Sigmoid colon (tissue), 7 donors: ENCODE measurements around the gene GLDC. TPM values are rescaled to one million over a fixed set of nuclear protein-coding genes. Genes with fewer than 3 reads are reported as not detected.

Experiments used
- DNase-seq: peaks from one replicate; pipeline ENCODE4 v3.0.0-alpha.2; 2019
- H3K27ac ChIP-seq, 4 donors: fragments of 200-600 bp; sonication (generic); one replicate each; pipeline ENCODE4 v1.5.1; 2016 to 2019; ENCODE audit warnings: mild to moderate bottlenecking in 1 of 4
- H3K27me3 ChIP-seq, 3 donors: fragments of 200-600 bp; sonication (generic); one replicate each; pipeline ENCODE4 v1.5.1; 2019; ENCODE audit warnings: mild to moderate bottlenecking in 1 of 3
- H3K36me3 ChIP-seq, 4 donors: fragments of 200-600 bp; sonication (generic); one replicate each; pipeline ENCODE4 v1.5.1; 2016 to 2019
- H3K4me1 ChIP-seq, 4 donors: fragments of 200-600 bp; sonication (generic); one replicate each; pipeline ENCODE4 v1.5.1; 2017 to 2019
- H3K4me3 ChIP-seq, 4 donors: fragments of 200-600 bp; sonication (generic); one replicate each; pipeline ENCODE4 v1.5.1; 2017 to 2019; ENCODE audit warnings: mild to moderate bottlenecking in 2 of 4, moderate library complexity in 1 of 4
- H3K9me3 ChIP-seq, 4 donors: fragments of 200-600 bp in 3 of 4; sonication (generic) in 3 of 4; one replicate each; pipeline versions ENCODE4 v1.5.1 to v1.6.1; 2013 to 2019
- CTCF ChIP-seq, 4 experiments: fragments of 450-650 bp in 3 of 4; fragments of 200-600 bp in 1 of 4; IDR thresholded peaks; one replicate each; pipeline ENCODE4 v1.5.1; 2016 to 2019; ENCODE audit warnings: antibody characterized with exemption in 4 of 4, mild to moderate bottlenecking in 3 of 4, moderate library complexity in 2 of 4
- EP300 ChIP-seq, 4 donors: sonication (generic); formaldehyde crosslinking; IDR thresholded peaks; one replicate each; pipeline ENCODE4 v1.6.1; 2017; ENCODE audit warnings: antibody characterized with exemption in 4 of 4
- POLR2A ChIP-seq, 2 donors: fragments of 450-650 bp; IDR thresholded peaks; one replicate each; pipeline ENCODE4 v1.6.1; 2016; ENCODE audit warnings: antibody characterized with exemption in 2 of 2, mild to moderate bottlenecking in 2 of 2, moderate library complexity in 2 of 2
- POLR2AphosphoS5 ChIP-seq, 4 donors: sonication (generic); formaldehyde crosslinking; IDR thresholded peaks; one replicate each; pipeline ENCODE4 v1.6.1; 2017; ENCODE audit warnings: antibody characterized with exemption in 4 of 4
- WGBS, 2 donors: extraction: QIAGEN DNeasy Blood & Tissue Kit; methylation state at CpG; one replicate each; pipeline ENCODE4 v1.1.7; 2013; 5-methylcytosine and 5-hydroxymethylcytosine counted together
- intact Hi-C: fragments of 100-400 bp; cut with DNase I; formaldehyde crosslinking; loops from one replicate; pipeline ENCODE4 v1.15.1; 2023
- polyA plus RNA-seq, 3 donors: library from polyadenylated mRNA; stranded (reverse); fragments of 200-250 nt; gene quantifications; one replicate each; pipeline ENCODE4 v1.2.3, GENCODE V29; 2013
- total RNA-seq, 4 donors: library from RNA; depleted of rRNA; stranded (reverse); fragments of >200 nt; gene quantifications; one replicate each; pipeline ENCODE4 v1.1.0, GENCODE V29; 2016
- donor health status: healthy with polysubstance abuse.
- donor health status: Bipolar disorder and iron deficiency.
- donor health status: healthy.

Gene GLDC
- total and polyA plus RNA-seq, 7 donors, result 0.51 to 1.8 (median 1.2) TPM; not detected in 4

GRCh38 chr9:6677803-6678202, 32.3 kb upstream of the GLDC start:
- Histone ChIP-seq H3K36me3 (no peaks in the 10 kb centered on the region), H3K27ac (no peak overlapping the region), H3K4me1 (peaks cover 0 to 7% (median 7%) of the 10 kb centered on the region in 4 donors), H3K4me3 (no peak overlapping the region), H3K27me3 (no peaks in the 10 kb centered on the region), H3K9me3 (no peaks in the 10 kb centered on the region)
- no peak for DNase-seq
- TF ChIP-seq POLR2AphosphoS5 (IDR thresholded peaks at IDR 0.05) (no peak), CTCF (IDR thresholded peaks at IDR 0.05) (no peak), POLR2A (IDR thresholded peaks at IDR 0.05) (no peak), EP300 (IDR thresholded peaks at IDR 0.05) (no peak)
- 92 to 94% methylated on average over 7 of the region's 7 CpGs for WGBS, 2 donors
- intact Hi-C loops, result no loop called here

GRCh38 chr9:6676254-6676921, 30.9 kb upstream of the GLDC start:
- H3K4me3 ChIP-seq, result no peak overlapping the region
- H3K9me3 ChIP-seq, result no peaks in the 10 kb centered on the region
- 52 to 80% methylated on average over 6 of the region's 6 CpGs for WGBS, 2 donors
- no peak overlapping the region for H3K27ac ChIP-seq
- intact Hi-C loops, result no loop called here
- DNase-seq, result no peak
- no peak for TF ChIP-seq CTCF (IDR thresholded peaks at IDR 0.05)
- no peak for TF ChIP-seq EP300 (IDR thresholded peaks at IDR 0.05)
- H3K27me3 ChIP-seq, result no peaks in the 10 kb centered on the region
- H3K36me3 ChIP-seq, result no peaks in the 10 kb centered on the region
- H3K4me1 ChIP-seq, result no peaks in the 10 kb centered on the region

- Histone ChIP-seq H3K27ac (no peak overlapping the region), H3K4me3 (no peak overlapping the region), H3K9me3 (no peaks in the 10 kb centered on the region), H3K36me3 (no peaks in the 10 kb centered on the region), H3K27me3 (no peaks in the 10 kb centered on the region), H3K4me1 (no peaks in the 10 kb centered on the region)
- intact Hi-C loops, result no loop called here
- 76 to 91% methylated on average over 4 of the region's 4 CpGs for WGBS, 2 donors
- DNase-seq, result no peak
- TF ChIP-seq POLR2A (IDR thresholded peaks at IDR 0.05) (no peak), EP300 (IDR thresholded peaks at IDR 0.05) (no peak), CTCF (IDR thresholded peaks at IDR 0.05) (no peak), POLR2AphosphoS5 (IDR thresholded peaks at IDR 0.05) (no peak)
Observed at GRCh38 chr9:6675268-6675667, 29.7 kb upstream of the GLDC start.

- H3K36me3 ChIP-seq, result no peaks in the 10 kb centered on the region
- H3K27me3 ChIP-seq, result no peaks in the 10 kb centered on the region
- TF ChIP-seq POLR2AphosphoS5 (IDR thresholded peaks at IDR 0.05) (no peak), EP300 (IDR thresholded peaks at IDR 0.05) (no peak), POLR2A (IDR thresholded peaks at IDR 0.05) (no peak), CTCF (IDR thresholded peaks at IDR 0.05) (no peak)
- intact Hi-C loops, result no loop called here
- DNase-seq, result no peak
- H3K4me1 ChIP-seq, result no peaks in the 10 kb centered on the region
- H3K9me3 ChIP-seq, result no peaks in the 10 kb centered on the region
- H3K27ac ChIP-seq, result no peak overlapping the region
- H3K4me3 ChIP-seq, result no peak overlapping the region
- WGBS, 2 donors, result 82 to 89% methylated on average over 1 of the region's 1 CpG
Observed at GRCh38 chr9:6673326-6674025, 27.9 kb upstream of the GLDC start.
